Right forelimb (tissue), 1 donor: ENCODE data around the gene TOR1A.
"Not testable (repeated sequence)": the region's sequence is repeated elsewhere in the genome, so short reads cannot be mapped to it uniquely, and the experiment has no call there.

Experiments
- DNase-seq: peaks from one replicate; pipeline ENCODE4 v3.0.0-alpha.2; 2018

Gene TOR1A

DNA sequence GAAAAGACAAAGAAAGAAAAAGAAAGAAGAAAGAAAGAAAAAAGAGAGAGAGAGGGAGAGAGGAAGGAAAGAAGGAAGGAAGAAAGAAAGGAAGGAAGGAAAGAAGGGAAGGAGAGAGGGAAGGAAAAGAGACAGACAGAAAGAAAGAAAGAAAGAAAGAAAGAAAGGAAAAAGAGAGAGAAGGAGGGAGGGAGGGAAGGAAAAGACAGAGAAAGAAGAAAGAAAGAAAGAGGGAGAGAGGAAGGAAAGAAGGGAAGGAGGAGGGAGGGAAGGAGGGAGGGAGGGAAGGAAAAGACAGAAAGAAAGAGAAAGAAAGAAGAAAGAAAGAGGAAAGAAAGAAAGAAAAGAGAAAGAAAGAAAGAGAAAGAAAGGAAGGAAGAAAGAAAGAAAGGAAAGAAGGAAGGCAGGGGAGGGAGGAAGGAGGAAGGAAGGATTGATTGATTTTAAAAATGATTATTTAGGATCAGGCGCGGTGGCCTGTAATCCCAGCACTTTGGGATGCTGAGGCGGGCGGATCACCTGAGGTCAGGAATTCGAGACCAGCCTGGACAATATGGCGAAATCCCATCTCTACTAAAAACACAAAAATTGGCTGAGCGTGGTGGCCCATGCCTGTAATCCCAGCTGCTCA lies 44.3 kb downstream of the TOR1A start:
- DNase-seq, result no peak

DNA sequence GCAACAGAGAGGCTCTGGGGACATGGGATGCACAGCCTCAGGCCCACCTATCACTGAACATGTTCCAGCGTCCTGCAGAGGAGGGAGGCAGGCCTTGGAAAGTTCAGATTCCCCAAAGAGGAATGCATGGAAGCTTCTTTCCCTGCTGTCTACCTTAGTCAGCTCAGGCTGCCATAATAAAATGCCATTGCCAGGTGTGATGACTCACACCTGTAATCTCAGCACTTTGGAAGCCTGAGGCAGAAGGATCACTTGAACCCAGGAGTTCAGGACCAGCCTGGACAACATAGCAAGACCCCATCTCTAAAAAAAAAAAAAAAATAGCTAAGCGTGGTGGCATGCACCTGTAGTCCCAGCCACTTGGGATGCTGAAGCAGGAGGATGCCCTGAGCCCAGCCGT lies 45.5 kb downstream of the TOR1A start:
- no peak for DNase-seq

DNA sequence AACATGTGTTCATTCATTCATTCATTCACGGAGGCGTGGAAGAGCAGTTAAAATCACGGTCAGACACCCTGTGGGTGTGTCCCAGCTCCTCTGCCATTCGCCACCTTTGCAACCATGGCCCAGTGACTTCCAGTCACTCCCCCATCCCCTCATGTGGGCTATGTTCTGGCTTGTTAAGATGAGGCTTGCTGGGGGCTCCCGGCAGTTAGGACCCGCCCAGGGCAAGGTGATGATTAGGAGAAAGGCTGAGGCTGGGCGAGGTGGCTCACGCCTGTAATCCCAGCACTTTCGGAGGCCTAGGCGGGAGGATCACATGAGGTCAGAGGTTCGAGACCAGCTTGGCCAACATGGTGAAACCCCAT lies 46.2 kb downstream of the TOR1A start:
- DNase-seq, result no peak

DNA sequence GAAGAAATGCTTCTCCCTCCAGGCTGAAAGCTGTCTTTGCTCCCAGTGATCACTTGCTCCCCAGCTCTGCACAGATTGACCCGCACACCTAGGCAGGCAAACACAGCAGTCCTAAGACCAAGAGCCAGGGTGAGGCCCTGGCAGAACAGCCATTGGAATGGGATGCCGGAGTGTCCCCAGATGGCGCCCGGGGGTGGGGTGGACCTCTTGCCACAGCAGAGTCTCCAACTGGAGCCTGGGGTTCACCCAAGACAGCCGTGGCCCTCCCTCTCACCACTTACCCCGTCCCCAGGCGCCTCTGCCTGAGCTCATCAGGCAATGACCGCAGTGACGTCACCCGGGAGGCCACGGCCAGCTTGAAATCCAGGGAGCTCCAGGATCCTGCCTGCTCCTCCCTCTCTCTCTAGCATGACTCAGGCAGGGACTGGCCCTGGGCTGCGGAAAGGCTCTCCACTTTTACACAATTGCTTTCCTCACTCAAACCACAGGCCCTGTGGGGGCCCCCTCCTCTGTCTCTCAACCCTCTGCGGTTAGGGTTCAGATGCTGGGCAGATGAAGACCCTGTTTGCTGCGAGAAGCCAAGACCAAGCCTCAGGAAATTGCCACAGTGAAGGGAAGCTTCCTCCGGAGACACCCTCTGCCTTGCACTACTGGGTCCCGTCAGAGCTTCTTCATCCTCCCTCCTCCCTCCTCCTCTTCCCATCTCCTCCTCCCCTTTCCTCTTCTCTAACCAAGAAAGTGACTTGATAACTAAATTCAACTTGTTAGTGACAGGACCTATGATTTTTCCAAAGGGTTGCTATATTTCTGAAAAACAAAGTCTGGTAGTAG lies 46.8 kb downstream of the TOR1A start:
- DNase-seq, result peak; percentile 90

DNA sequence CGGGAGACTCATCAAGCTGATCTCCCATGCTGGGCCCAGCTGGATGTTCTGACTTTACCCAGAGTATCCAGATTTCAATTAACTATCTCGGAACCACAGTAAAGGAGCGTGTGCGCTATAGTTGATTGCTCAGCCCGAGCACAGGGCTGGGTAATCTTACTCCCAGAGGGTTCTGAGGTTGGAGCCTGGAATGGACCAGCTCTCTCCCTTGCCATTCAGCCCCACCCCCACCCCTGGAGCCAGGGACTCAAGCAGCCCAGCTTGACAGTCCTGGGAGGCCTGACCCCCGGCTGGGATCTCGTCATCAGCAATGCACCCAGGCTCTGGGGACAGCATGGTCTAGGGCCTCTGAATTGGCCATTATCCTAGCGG lies 47.4 kb downstream of the TOR1A start:
- DNase-seq, result no peak

DNA sequence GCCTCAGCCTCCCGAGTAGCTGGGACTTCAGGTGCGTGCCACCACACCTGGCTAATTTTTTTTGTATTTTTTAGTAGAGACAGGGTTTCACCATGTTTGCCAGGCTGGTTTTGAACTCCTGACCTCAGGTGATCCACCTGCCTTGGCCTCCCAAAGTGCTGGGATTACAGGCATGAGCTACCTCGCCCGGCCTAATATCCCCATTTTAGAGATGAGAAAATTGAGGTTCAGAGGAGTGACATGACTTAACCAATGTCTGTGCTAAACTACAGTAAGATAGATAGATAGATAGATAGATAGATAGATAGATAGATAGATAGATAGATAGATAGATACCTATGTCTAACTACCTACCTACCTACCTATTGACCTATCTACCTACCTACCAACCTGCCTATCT lies 47.8 kb downstream of the TOR1A start:
- not testable (repeated sequence) for DNase-seq

DNA sequence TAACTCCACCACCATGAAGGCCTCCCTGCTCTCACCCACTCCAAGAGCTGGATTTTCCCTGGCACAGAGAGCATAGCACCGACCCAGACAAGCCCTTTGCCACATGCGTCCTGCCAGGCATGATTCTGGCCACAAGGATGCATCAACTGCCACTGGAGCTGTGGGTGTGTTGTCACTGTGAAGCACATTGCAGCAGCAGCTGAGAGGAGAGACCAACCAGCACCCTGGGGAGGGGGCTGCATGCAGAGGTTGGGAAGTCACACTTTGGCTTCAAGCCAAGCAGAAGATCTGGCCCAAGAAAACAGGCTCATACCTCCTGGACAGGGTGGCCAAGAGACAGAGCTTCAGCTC lies 48.5 kb downstream of the TOR1A start:
- DNase-seq, result no peak

DNA sequence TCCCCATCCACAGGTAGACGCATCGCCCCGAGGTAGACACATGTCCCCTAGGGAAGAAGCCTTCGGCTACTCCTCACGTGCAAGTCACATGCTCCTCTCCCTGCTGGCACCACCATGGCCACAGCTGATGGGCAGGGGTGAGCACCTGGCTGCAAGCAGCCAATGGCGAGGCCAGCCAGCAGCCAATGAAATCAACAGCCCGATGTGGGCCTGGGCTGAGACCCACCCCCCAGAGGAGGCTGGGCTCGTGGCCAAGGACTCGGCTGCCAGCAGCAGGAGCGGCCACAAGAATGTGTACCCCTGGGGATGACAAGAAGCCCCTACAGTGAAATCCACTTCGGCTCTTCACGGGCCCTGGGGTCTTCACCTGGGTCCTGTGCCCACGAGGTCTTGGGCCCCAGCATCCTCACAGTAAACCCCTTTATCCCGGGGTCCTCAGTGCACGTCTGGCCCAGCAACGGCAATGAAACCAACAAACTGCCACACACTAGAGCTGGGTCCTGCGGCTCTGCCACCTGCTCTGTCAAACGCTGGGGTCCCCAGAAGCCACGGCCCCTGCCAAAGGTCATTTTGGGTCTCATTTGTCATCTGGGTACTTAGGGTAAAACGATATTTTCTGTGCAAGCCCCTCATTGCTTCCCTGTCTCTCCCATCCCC lies 49.0 kb downstream of the TOR1A start:
- DNase-seq, result no peak

DNA sequence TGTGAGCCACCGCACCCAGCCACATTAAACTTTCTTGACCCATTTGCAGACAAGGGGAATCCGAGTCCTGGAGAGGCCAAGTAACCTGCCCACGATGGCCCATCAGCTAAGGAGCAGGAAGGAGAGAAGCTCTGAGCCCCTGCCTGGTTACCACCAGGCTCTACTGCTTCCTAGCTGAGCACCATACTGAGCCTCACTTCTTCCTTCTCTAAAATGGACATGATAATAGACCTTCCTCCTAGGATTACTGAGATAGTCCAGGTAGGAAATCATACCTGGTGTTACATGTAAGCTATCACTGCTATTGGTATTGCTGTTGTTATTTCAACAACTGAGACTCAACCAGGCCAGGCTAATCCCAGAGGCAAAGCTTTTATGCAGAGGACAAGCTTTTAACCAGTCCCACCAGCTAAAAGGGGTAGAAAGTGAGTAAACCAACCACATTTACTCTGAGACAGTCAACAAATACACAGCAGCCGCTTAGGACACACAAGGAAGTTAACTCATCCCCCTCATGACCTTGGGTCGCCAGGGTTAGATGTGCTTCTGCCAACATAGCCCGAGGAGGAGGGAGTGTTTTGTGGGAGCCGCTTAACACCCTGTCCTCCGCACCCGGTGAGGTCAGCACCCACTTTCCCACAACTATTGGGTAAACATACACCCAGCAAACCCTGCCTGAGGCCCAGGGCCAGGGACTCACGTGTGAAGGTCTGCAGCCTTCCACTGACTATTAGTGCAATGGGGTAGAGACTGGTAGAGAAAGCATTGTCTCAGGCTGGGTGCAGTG lies 50.5 kb downstream of the TOR1A start:
- no peak for DNase-seq

DNA sequence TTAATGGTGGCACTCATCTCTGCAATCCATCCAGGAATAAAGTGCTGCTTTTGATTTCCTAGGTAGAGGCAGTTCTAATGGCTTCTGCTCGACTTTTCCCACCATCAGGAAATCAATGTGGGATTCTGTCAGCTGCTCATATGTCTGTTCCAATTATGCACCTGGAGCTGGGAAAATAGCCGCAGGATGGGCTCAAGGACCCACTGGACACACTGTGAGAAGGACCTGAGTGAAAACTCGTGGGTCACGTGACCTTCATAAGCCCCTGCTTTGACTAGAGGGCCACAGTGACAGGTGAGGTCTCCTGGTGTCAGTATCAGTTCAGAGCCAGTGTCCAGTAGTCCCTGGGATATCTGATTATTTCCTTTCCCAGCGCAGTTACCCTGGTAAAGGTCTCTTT lies 53.2 kb downstream of the TOR1A start:
- DNase-seq, result no peak

DNA sequence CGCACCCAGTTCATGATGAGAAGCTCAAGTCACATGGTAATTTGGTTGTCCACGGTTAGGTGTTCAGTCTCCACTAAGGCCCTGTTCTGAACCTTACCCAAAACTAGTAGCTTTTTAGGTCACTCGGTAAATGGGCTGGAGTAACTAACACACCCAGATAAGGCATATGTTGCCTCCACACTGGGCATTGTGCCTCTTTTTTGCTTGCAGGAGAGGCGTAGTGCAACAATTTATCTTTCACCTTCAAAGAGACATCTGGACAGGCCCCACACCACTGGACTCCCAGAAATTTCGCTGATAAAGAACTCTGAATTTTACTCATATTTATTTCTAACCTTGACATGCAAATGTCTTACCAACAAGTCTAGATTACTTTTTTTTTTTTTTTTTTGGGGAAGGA lies 54.3 kb downstream of the TOR1A start:
- no peak for DNase-seq

DNA sequence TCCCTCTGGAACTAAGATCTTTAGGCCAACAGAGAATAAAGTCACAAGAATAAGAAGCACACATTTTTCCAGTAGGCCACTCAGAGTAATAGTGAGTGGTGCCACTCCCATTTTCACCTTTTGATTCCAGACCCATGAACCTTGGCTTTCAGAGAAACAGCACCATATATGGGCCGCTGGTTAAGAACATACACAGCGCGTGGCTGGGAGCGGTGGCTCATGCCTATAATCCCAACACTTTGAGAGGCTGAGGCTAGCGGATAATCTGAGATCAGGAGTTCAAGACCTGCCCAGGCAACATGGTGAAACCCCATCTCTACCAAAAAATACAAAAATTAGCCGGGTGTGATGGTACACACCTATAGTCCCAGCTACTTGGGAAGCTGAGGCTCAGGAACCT lies 55.5 kb downstream of the TOR1A start:
- DNase-seq, result no peak

DNA sequence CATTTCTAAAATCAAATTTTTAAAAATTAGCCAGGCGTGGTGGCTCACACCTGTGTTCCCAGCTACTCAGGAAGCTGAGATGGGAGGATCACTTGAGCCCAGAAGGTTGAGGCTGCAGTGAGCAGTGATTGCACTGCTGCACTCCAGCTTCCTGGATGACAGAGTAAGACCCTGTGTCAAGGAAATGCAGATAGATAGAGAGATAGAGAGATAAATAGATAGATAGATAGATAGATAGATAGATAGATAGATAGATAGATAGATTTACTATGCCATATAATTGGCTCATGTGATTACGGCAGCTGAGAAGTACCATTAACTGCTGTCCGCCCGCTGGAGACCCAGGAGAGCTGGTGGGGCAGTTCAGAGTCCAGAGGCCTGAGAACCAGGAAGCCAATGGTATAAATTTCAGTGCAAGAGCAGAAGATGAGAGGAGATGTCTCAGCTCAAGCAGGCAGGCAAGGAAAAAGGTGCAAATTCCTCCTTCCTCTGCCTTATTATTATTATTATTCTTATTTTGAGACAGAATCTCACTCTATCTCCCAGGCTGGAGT lies 58.1 kb downstream of the TOR1A start:
- no peak for DNase-seq

DNA sequence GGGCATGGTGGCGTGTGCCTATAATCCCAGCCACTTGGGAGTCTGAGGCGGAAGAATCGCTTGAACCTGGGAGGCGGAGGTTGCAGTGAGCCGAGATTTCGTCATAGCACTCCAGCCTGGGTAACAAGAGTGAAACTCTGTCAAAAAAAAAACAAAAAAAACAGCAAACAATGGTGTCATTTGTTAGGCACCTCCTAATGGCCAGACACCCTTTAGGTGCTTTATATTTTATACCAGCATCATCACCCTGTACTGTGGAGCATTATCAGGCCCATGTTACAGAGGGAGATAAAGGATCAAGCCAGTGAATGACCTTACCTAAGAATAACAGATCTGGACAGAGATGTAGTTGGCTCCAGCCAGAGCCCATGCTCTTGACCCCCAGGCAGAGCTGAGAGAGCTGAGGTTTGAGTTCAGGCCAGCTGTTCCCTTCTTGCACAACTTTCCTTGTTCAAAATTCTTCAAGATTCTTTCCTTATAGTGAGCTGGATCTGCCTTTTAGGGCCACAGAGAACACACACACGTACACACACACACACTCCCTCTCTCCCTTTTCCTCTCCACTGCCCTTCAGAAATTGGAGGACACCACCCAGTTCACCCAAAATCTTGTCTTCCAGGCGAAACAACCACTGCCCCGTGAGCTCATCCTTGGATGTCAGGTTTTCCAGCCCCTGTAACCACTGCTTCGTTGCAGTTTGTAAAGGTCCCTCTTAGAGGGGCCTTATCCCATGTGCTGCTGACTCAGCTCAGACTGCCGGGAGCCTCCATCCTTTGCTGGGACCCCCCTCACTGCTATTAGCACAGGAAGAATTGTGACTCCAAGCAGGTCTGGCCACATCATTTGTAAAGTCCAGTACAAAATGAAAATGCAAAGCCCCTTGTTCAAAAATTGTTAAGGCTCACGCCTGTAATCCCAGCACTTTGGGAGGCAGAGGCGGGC lies 60.7 kb downstream of the TOR1A start:
- no peak for DNase-seq
